A549 (cell line): ENCODE data around the gene PNPLA6. TPM values are rescaled to one million over a fixed set of nuclear protein-coding genes. Genes with fewer than 3 reads are reported as not detected.

Source experiments
- ATAC-seq, 2 experiments: fragments of 200-7000 bp in 1 of 2; fragments of >200 bp in 1 of 2; cut with Nextera tagmentation in 1 of 2; cut with Tn5 transposase in 1 of 2; 3 replicates each; pipeline versions ENCODE4 v1.8.0 to v1.9.1; 2018 to 2020; ENCODE audit warnings: mild to moderate bottlenecking in 1 of 2, moderate library complexity in 1 of 2
- CTCF ChIA-PET: fragments of 300-600 bp; sonication (Branson Sonifier 250); formaldehyde crosslinking; extraction: SDS; loops from one replicate; lab custom pipeline; 2021; ENCODE audit warnings: antibody characterized with exemption, inconsistent platforms; lab: Yijun Ruan, JAX
- POLR2A ChIA-PET: fragments of 350-600 bp; formaldehyde crosslinking; extraction: SDS; loops from one replicate; lab custom pipeline; 2021; ENCODE audit warnings: antibody characterized with exemption, inconsistent platforms; lab: Yijun Ruan, JAX
- DNase-seq, 2 experiments: peaks; one replicate each; pipeline versions ENCODE4 v3.0.0 to v3.0.0-alpha.2; 2011 to 2016; ENCODE audit warnings: low read depth in 1 of 2, low spot score in 1 of 2
- FAIRE-seq: peaks from 2 replicates; lab custom pipeline; 2011; peaks lifted over from hg19 to GRCh38; lab: Jason Lieb, UNC
- H3K27ac ChIP-seq, 2 experiments: fragments of >200 bp; sonication (Bioruptor Twin); formaldehyde crosslinking; 3 replicates each; pipeline ENCODE4 v1.5.1; 2016 to 2017
- H3K4me1 ChIP-seq: fragments of >200 bp; sonication (Bioruptor Twin); formaldehyde crosslinking; 3 replicates; pipeline ENCODE4 v1.6.1; 2016
- H3K4me2 ChIP-seq: fragments of >200 bp; sonication (Bioruptor Twin); formaldehyde crosslinking; 3 replicates; pipeline ENCODE4 v1.6.1; 2016
- H3K4me3 ChIP-seq: fragments of >200 bp; sonication (Bioruptor Twin); formaldehyde crosslinking; 3 replicates; pipeline ENCODE4 v1.5.1; 2016
- H3K9me3 ChIP-seq: fragments of >200 bp; sonication (Bioruptor Twin); formaldehyde crosslinking; 3 replicates; pipeline ENCODE4 v1.6.1; 2016
- BCL3 ChIP-seq: fragments of >200 bp; sonication (Bioruptor Twin); formaldehyde crosslinking; IDR thresholded peaks from 3 replicates; pipeline ENCODE4 v1.6.1; 2016
- CBX2 ChIP-seq: fragments of 200-600 bp; sonication (generic); IDR thresholded peaks from 2 replicates; pipeline ENCODE4 v1.6.1; 2016; ENCODE audit warnings: low read depth, mild to moderate bottlenecking, borderline replicate concordance
- CBX8 ChIP-seq: fragments of 200-600 bp; sonication (generic); IDR thresholded peaks from 2 replicates; pipeline ENCODE4 v1.6.1; 2016
- CHD4 ChIP-seq: fragments of 200-600 bp; sonication (generic); IDR thresholded peaks from 2 replicates; pipeline ENCODE4 v1.6.1; 2016; ENCODE audit warnings: antibody characterized with exemption, mild to moderate bottlenecking, borderline replicate concordance
- CTCF ChIP-seq: fragments of >200 bp; sonication (Bioruptor Twin); formaldehyde crosslinking; IDR thresholded peaks from 3 replicates; pipeline ENCODE4 v1.5.1; 2016
- ESRRA ChIP-seq: fragments of 150-350 bp; IDR thresholded peaks from 2 replicates; pipeline ENCODE4 v1.6.1; 2014; ENCODE audit warnings: mild to moderate bottlenecking, low read length, borderline replicate concordance
- FOSL2 ChIP-seq, 2 experiments: fragments of 450-650 bp in 1 of 2; fragments of >200 bp in 1 of 2; sonication (Bioruptor Twin) in 1 of 2; formaldehyde crosslinking; IDR thresholded peaks; 2 replicates each; pipeline versions ENCODE4 v1.5.0 to v1.6.1; 2016 to 2020; ENCODE audit warnings: mild to moderate bottlenecking in 1 of 2, moderate library complexity in 1 of 2
- FOXS1 ChIP-seq: fragments of 250-450 bp; sonication (Bioruptor Pico); IDR thresholded peaks from 2 replicates; pipeline ENCODE4 v1.5.0; 2020; ENCODE audit warnings: mild to moderate bottlenecking, moderate library complexity
- GATA3 ChIP-seq: IDR thresholded peaks from 2 replicates; pipeline ENCODE4 v1.6.1; 2012; ENCODE audit warnings: borderline replicate concordance
- HOXB13 ChIP-seq: fragments of 250-450 bp; sonication (Bioruptor Pico); IDR thresholded peaks from 2 replicates; pipeline ENCODE4 v1.5.0; 2020; ENCODE audit warnings: low read depth, mild to moderate bottlenecking, moderate library complexity
- JUN ChIP-seq, 2 experiments: fragments of >200 bp; sonication (Bioruptor Twin); formaldehyde crosslinking; IDR thresholded peaks; 2 replicates in 1 of 2; 3 replicates in 1 of 2; pipeline ENCODE4 v1.6.1; 2016 to 2017
- MAX ChIP-seq: IDR thresholded peaks from 2 replicates; pipeline ENCODE4 v1.6.1; 2012
- MAZ ChIP-seq: fragments of 150-350 bp; IDR thresholded peaks from 2 replicates; pipeline ENCODE4 v1.6.1; 2014; ENCODE audit warnings: antibody characterized with exemption, low read depth, low read length, borderline replicate concordance
- NPAS2 ChIP-seq: fragments of 250-450 bp; sonication (Bioruptor Pico); IDR thresholded peaks from 2 replicates; pipeline ENCODE4 v1.8.0; 2022; ENCODE audit warnings: mild to moderate bottlenecking, moderate library complexity, borderline replicate concordance
- NR3C1 ChIP-seq: fragments of >200 bp; sonication (Bioruptor Twin); formaldehyde crosslinking; IDR thresholded peaks from 3 replicates; pipeline ENCODE4 v1.6.1; 2017
- PHF8 ChIP-seq: fragments of 200-600 bp; sonication (generic); IDR thresholded peaks from 2 replicates; pipeline ENCODE4 v1.6.1; 2016; ENCODE audit warnings: low read depth, mild to moderate bottlenecking, antibody characterized with exemption, moderate library complexity, borderline replicate concordance
- POLR2A ChIP-seq: IDR thresholded peaks from 2 replicates; pipeline ENCODE4 v1.6.1; 2012; ENCODE audit warnings: mild to moderate bottlenecking, low read length
- RARB ChIP-seq: fragments of 250-450 bp; sonication (Bioruptor Pico); IDR thresholded peaks from 2 replicates; pipeline ENCODE4 v1.8.0; 2021; ENCODE audit warnings: mild to moderate bottlenecking, moderate library complexity
- RFX5 ChIP-seq: fragments of 450-650 bp; IDR thresholded peaks from 2 replicates; pipeline ENCODE4 v1.7.1; 2014; ENCODE audit warnings: antibody characterized with exemption, mild to moderate bottlenecking, moderate library complexity
- SMC3 ChIP-seq: fragments of >200 bp; sonication (Bioruptor Twin); formaldehyde crosslinking; IDR thresholded peaks from 3 replicates; pipeline ENCODE4 v1.6.1; 2018; ENCODE audit warnings: inconsistent platforms
- ZC3H11A ChIP-seq: fragments of 450-650 bp; IDR thresholded peaks from 2 replicates; pipeline ENCODE4 v1.6.1; 2014; ENCODE audit warnings: antibody characterized with exemption, mild to moderate bottlenecking
- ZSCAN20 ChIP-seq: fragments of 250-450 bp; sonication (Bioruptor Pico); IDR thresholded peaks from 2 replicates; pipeline ENCODE4 v1.8.0; 2022; ENCODE audit warnings: mild to moderate bottlenecking, moderate library complexity
- WGBS: methylation state at CpG from one replicate; pipeline ENCODE4 v1.1.6; 2017; ENCODE audit errors: missing lambda C conversion rate; 5-methylcytosine and 5-hydroxymethylcytosine counted together
- polyA plus RNA-seq, 4 experiments: library from polyadenylated mRNA; depleted of rRNA in 3 of 4; stranded (reverse); fragments of >200 nt; fragmentation: RNase III in 1 of 4; extraction: RNeasy Plus Mini Kit Qiagen cat#74134 plus additional on column Dnase treatment in 1 of 4; gene quantifications; 2 replicates in 3 of 4; 3 replicates in 1 of 4; pipeline ENCODE4 v1.2.3, GENCODE V29; 2011 to 2017
- TF ChIP-seq, protein P1 (sequence below): fragments of 250-450 bp; sonication (Bioruptor Pico); IDR thresholded peaks from 2 replicates; pipeline ENCODE4 v1.5.0; 2021; ENCODE audit warnings: mild to moderate bottlenecking, moderate library complexity, borderline replicate concordance
- TF ChIP-seq, protein P2 (sequence below): fragments of 450-650 bp; IDR thresholded peaks from 2 replicates; pipeline ENCODE4 v1.6.1; 2014; ENCODE audit warnings: antibody characterized with exemption

The PNPLA6 gene
- polyA plus RNA-seq, 2 of the 4 experiments (the other 2 are of a cell fraction), result 17.0 to 58.1 TPM

- peak within 1 kb of the TSS; percentile 80 for H3K4me2 ChIP-seq
- no peak for FAIRE-seq
- DNase-seq, result peak; percentile 83 to 93
- H3K4me1 ChIP-seq, result peaks cover 7% of the 10 kb centered on the region
- peak within 1 kb of the TSS; percentile 62 for H3K4me3 ChIP-seq
- peak; percentile 61; the same call in 1 of the 3 replicates for TF ChIP-seq BCL3
- TF ChIP-seq FOSL2 (IDR thresholded peaks at IDR 0.05), result no peak
- peak; percentile 45; the same call in 1 of the 2 replicates for TF ChIP-seq FOSL2 (CRISPR knock-in tag; IDR thresholded peaks at IDR 0.05)
- TF ChIP-seq NR3C1, result no peak
- peak; percentile 72 for TF ChIP-seq PHF8
- peak; percentile 76 for TF ChIP-seq RFX5
- peak; percentile 73 for TF ChIP-seq POLR2A
- no peak for TF ChIP-seq HOXB13 (CRISPR knock-in tag)
- TF ChIP-seq, protein P1, sequence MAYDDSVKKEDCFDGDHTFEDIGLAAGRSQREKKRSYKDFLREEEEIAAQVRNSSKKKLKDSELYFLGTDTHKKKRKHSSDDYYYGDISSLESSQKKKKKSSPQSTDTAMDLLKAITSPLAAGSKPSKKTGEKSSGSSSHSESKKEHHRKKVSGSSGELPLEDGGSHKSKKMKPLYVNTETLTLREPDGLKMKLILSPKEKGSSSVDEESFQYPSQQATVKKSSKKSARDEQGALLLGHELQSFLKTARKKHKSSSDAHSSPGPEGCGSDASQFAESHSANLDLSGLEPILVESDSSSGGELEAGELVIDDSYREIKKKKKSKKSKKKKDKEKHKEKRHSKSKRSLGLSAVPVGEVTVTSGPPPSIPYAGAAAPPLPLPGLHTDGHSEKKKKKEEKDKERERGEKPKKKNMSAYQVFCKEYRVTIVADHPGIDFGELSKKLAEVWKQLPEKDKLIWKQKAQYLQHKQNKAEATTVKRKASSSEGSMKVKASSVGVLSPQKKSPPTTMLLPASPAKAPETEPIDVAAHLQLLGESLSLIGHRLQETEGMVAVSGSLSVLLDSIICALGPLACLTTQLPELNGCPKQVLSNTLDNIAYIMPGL (CRISPR knock-in tag), result no peak
- peak; percentile 39 to 79; a peak in 4 of 5 replicates for TF ChIP-seq JUN (IDR thresholded peaks at IDR 0.05)
- TF ChIP-seq NPAS2, result no peak
- TF ChIP-seq MAZ, result no peak
- TF ChIP-seq MAX, result peak; percentile 74
- TF ChIP-seq SMC3, result no peak
- TF ChIP-seq CTCF, result no peak
- ChIA-PET CTCF (interaction anchor here (0.8 kb wide), 1 partner anchor 23 kb away, joined by 3 read pairs; no protein-coding TSS in a partner anchor), POLR2A (interaction anchor here (0.8 to 1.1 kb wide), 2 partner anchors 9 to 31 kb away, joined by 3 read pairs; a partner anchor contains a TSS)
- peak; percentile 94 to 96 for ATAC-seq
- WGBS, result 5% methylated on average over 10 of the region's 49 CpGs
- H3K27ac ChIP-seq, result peak within 1 kb of the TSS; percentile 84 to 94
- no peaks in the 10 kb centered on the region for H3K9me3 ChIP-seq
Measured at GRCh38 chr19:7488736-7489353, 46.7 kb upstream of the PNPLA6 start, which contains the start of gene PEX11G. Gene PEX11G, minus strand, starts transcription at chr19:7489035. Its CDS starts 25 bp downstream, at chr19:7489010.

GRCh38 chr19:7489609-7490044 lies 45.9 kb upstream of the PNPLA6 start:
- CTCF ChIA-PET, result interaction anchor here (0.5 to 0.6 kb wide), 2 partner anchors 62 to 94 kb away, joined by 4 to 5 read pairs; no protein-coding TSS in a partner anchor
- Histone ChIP-seq H3K9me3 (no peaks in the 10 kb centered on the region), H3K4me2 (peak overlapping the region; percentile 80), H3K4me3 (no peak overlapping the region), H3K4me1 (peaks cover 7% of the 10 kb centered on the region), H3K27ac (peak overlapping the region; percentile 84 to 94)
- FAIRE-seq (no peak), DNase-seq (no peak), ATAC-seq (no peak)
- POLR2A ChIA-PET, result interaction anchor here (0.7 kb wide), 1 partner anchor 123 kb away, joined by 4 read pairs; no protein-coding TSS in a partner anchor
- WGBS, result 62% methylated on average over 6 of the region's 11 CpGs
- TF ChIP-seq FOXS1 (CRISPR knock-in tag) (no peak), RARB (no peak), CBX2 (no peak), CBX8 (no peak), SMC3 (no peak), GATA3 (no peak), ESRRA (no peak), ZC3H11A (no peak), BCL3 (no peak), CHD4 (no peak), ZSCAN20 (CRISPR knock-in tag) (no peak)
- TF ChIP-seq, protein P2, sequence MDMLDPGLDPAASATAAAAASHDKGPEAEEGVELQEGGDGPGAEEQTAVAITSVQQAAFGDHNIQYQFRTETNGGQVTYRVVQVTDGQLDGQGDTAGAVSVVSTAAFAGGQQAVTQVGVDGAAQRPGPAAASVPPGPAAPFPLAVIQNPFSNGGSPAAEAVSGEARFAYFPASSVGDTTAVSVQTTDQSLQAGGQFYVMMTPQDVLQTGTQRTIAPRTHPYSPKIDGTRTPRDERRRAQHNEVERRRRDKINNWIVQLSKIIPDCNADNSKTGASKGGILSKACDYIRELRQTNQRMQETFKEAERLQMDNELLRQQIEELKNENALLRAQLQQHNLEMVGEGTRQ, result no peak
- TF ChIP-seq, protein P1 (CRISPR knock-in tag), result no peak
